Osteocyte (in vitro differentiated cells): Measurements from ENCODE around the gene BTRC. TPM values are rescaled to one million over a fixed set of nuclear protein-coding genes. Genes with fewer than 3 reads are reported as not detected.
A peak's percentile ranks its signal among the peaks of the same experiment; 100 is the strongest.

Experiments used
- DNase-seq: peaks from one replicate; pipeline ENCODE4 v3.0.0; 2021; ENCODE audit warnings: mixed read lengths; ENCODE audit not compliant: unreplicated experiment; ENCODE audit errors: extremely low spot score
- H3K27ac Mint-ChIP-seq: one replicate; pipeline ENCODE4 v1.8.0; 2021; ENCODE audit warnings: mild to moderate bottlenecking, mixed read lengths; ENCODE audit not compliant: unreplicated experiment
- H3K27me3 Mint-ChIP-seq: one replicate; pipeline ENCODE4 v1.8.0; 2021; ENCODE audit warnings: mixed read lengths; ENCODE audit not compliant: unreplicated experiment
- H3K36me3 Mint-ChIP-seq: one replicate; pipeline ENCODE4 v1.8.0; 2021; ENCODE audit warnings: mixed read lengths; ENCODE audit not compliant: unreplicated experiment
- H3K4me1 Mint-ChIP-seq: one replicate; pipeline ENCODE4 v1.8.0; 2021; ENCODE audit warnings: mixed read lengths; ENCODE audit not compliant: unreplicated experiment
- H3K4me3 Mint-ChIP-seq: one replicate; pipeline ENCODE4 v1.8.0; 2021; ENCODE audit warnings: mild to moderate bottlenecking, moderate library complexity, mixed read lengths; ENCODE audit not compliant: unreplicated experiment
- H3K9me3 Mint-ChIP-seq: one replicate; pipeline ENCODE4 v1.8.0; 2021; ENCODE audit warnings: mixed read lengths; ENCODE audit not compliant: unreplicated experiment
- CTCF ChIP-seq: fragments of 200-600 bp; sonication (generic); IDR thresholded peaks from 2 replicates; pipeline ENCODE4 v1.5.0; 2021; ENCODE audit warnings: antibody characterized with exemption, mild to moderate bottlenecking, moderate library complexity
- total RNA-seq: library from RNA; stranded (reverse); gene quantifications from 2 replicates; pipeline ENCODE4 v1.2.1, GENCODE V29; 2021

BTRC gene
- total RNA-seq, 1 donor from 2014 or later = 28.9 TPM

- H3K27me3 Mint-ChIP-seq = peaks cover 34% of the 10 kb centered on the region
- no peak for TF ChIP-seq CTCF
- H3K27ac Mint-ChIP-seq = no peak overlapping the region
- H3K9me3 Mint-ChIP-seq = no peaks in the 10 kb centered on the region
- peaks cover 15% of the 10 kb centered on the region for H3K4me1 Mint-ChIP-seq
- DNase-seq = no peak
- H3K4me3 Mint-ChIP-seq = no peak overlapping the region
- no peaks in the 10 kb centered on the region for H3K36me3 Mint-ChIP-seq
Measured at GRCh38 chr10:101567165-101568006, 213.4 kb downstream of the BTRC start.

- peaks cover 15% of the 10 kb centered on the region for H3K4me1 Mint-ChIP-seq
- no peak for TF ChIP-seq CTCF
- H3K27ac Mint-ChIP-seq = no peak overlapping the region
- H3K4me3 Mint-ChIP-seq = no peak overlapping the region
- H3K27me3 Mint-ChIP-seq = peaks cover 34% of the 10 kb centered on the region
- H3K36me3 Mint-ChIP-seq = no peaks in the 10 kb centered on the region
- H3K9me3 Mint-ChIP-seq = no peaks in the 10 kb centered on the region
- no peak for DNase-seq
Measured at GRCh38 chr10:101568054-101568745, 214.2 kb downstream of the BTRC start.

- H3K27ac Mint-ChIP-seq = no peak overlapping the region
- peak overlapping the region; percentile 70 for H3K4me3 Mint-ChIP-seq
- no peaks in the 10 kb centered on the region for H3K36me3 Mint-ChIP-seq
- H3K27me3 Mint-ChIP-seq = peaks cover 34% of the 10 kb centered on the region
- no peak for DNase-seq
- peaks cover 15% of the 10 kb centered on the region for H3K4me1 Mint-ChIP-seq
- TF ChIP-seq CTCF = no peak
- H3K9me3 Mint-ChIP-seq = no peaks in the 10 kb centered on the region
Measured at GRCh38 chr10:101569323-101569621, 215.3 kb downstream of the BTRC start.

- Mint-ChIP-seq H3K27me3 (peaks cover 34% of the 10 kb centered on the region), H3K4me1 (peaks cover 15% of the 10 kb centered on the region), H3K27ac (no peak overlapping the region), H3K9me3 (no peaks in the 10 kb centered on the region), H3K4me3 (peak overlapping the region; percentile 70), H3K36me3 (no peaks in the 10 kb centered on the region)
- peak; percentile 94 for DNase-seq
- peak; percentile 96 for TF ChIP-seq CTCF
Measured at GRCh38 chr10:101569622-101570427, 215.9 kb downstream of the BTRC start.
